Tibial artery (tissue), 4 donors: Measurements from ENCODE around the gene GLG1.
"Not testable (repeated sequence)": the region's sequence is repeated elsewhere in the genome, so short reads cannot be mapped to it uniquely, and the experiment has no call there.

ENCODE experiments used
- DNase-seq, 2 donors: peaks; one replicate each; pipeline ENCODE4 v3.0.0-alpha.2; 2019
- H3K27ac ChIP-seq, 2 donors: fragments of 200-600 bp; sonication (generic) in 1 of 2; 1 replicate in 1 of 2; 2 replicates in 1 of 2; pipeline ENCODE4 v1.5.1; 2018 to 2019; ENCODE audit warnings: mild to moderate bottlenecking in 1 of 2
- H3K27me3 ChIP-seq, 2 donors: fragments of 200-600 bp; sonication (generic) in 1 of 2; one replicate each; pipeline versions ENCODE4 v1.5.1 to v1.6.0; 2016 to 2019
- H3K36me3 ChIP-seq, 3 donors: fragments of 200-600 bp; sonication (generic) in 2 of 3; one replicate each; pipeline ENCODE4 v1.5.1; 2016 to 2019; ENCODE audit warnings: mild to moderate bottlenecking in 2 of 3
- H3K4me1 ChIP-seq, 4 donors: fragments of 200-600 bp; sonication (generic) in 2 of 4; 1 replicate in 3 of 4; 2 replicates in 1 of 4; pipeline ENCODE4 v1.5.1; 2016 to 2019
- H3K4me3 ChIP-seq, 2 donors: fragments of 200-600 bp; sonication (generic) in 1 of 2; 1 replicate in 1 of 2; 2 replicates in 1 of 2; pipeline ENCODE4 v1.5.1; 2018 to 2019; ENCODE audit warnings: mild to moderate bottlenecking in 2 of 2
- H3K9me3 ChIP-seq, 3 donors: fragments of 200-600 bp; sonication (generic) in 1 of 3; one replicate each; pipeline ENCODE4 v1.5.1; 2016 to 2019
- CTCF ChIP-seq, 2 experiments: fragments of 200-600 bp in 1 of 2; fragments of 450-650 bp in 1 of 2; IDR thresholded peaks; one replicate each; pipeline ENCODE4 v1.5.1; 2017 to 2019; ENCODE audit warnings: antibody characterized with exemption in 2 of 2, mild to moderate bottlenecking in 1 of 2, moderate library complexity in 1 of 2
- intact Hi-C: fragments of 100-400 bp; cut with DNase I; formaldehyde crosslinking; loops from one replicate; pipeline ENCODE4 v1.15.0; 2023; ENCODE audit warnings: low total_unique reads

Gene GLG1

DNA sequence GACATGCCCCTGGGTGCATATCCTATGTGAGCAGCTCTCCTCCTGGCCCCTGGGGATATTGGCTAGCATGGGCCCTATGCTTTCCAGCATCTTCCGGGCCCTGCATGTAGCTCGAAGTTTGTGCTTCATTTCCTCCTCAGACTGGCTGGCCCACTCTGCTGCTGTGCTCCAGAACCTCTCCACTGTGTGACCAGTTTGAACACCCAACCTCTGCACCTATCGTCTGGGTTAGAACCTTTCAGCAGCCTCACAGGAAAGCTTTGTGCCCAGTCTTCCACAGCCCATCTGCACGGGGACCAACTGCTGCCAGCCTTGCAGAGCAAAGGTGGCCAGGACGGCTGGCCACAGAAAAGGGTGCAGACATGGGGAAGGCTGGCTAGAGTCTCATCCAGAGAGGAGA is 175.4 kb downstream of the GLG1 start:
- Histone ChIP-seq H3K4me1 (no peaks in the 10 kb centered on the region), H3K9me3 (no peaks in the 10 kb centered on the region), H3K27me3 (no peaks in the 10 kb centered on the region), H3K36me3 (no peaks in the 10 kb centered on the region), H3K27ac (no peak overlapping the region), H3K4me3 (no peak overlapping the region)
- intact Hi-C loops, result loop anchor here (10.0 kb wide), 1 partner anchor 117 kb away; no protein-coding TSS in a partner anchor
- no peak for TF ChIP-seq CTCF (IDR thresholded peaks at IDR 0.05)
- DNase-seq, result no peak

DNA sequence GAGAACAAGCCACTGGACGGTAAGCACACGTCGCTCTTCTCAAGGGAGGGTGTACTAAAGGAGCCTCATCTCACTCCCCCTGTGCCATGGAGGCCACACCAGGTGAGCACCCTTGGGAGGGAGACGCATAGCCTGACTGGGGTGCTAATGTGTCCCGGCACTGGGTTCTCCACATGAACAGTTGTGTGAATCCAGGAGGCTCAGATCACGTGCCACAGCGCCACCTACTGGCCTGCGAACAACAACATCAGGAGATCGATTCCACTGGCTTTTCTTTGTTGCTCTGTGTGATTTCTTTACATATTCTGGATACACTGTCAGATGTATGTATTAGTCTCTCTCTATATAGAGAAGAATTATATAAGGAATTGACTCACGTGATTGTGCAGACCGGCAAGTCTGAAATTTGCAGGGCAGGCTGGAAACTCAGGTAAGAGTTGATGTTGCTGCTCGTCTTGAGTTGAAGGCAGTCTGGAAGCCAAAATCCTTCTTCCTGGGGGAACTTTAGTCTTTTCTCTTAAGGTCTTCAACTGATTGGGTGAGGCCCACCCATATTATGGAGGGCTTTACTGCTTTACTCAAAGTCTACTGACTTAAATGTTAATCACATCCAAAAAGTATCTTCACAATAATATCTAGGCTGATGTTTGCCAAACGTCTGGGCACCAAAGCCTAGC is 176.7 kb downstream of the GLG1 start:
- DNase-seq, result peak; percentile 62 to 75
- H3K9me3 ChIP-seq, H3K27ac ChIP-seq, H3K27me3 ChIP-seq, H3K4me1 ChIP-seq, H3K36me3 ChIP-seq, H3K4me3 ChIP-seq: not testable (repeated sequence)
- intact Hi-C loops, result loop anchor here (10.0 kb wide), 1 partner anchor 115 kb away; no protein-coding TSS in a partner anchor
- peak; percentile 67 to 83 for TF ChIP-seq CTCF (IDR thresholded peaks at IDR 0.05)

DNA sequence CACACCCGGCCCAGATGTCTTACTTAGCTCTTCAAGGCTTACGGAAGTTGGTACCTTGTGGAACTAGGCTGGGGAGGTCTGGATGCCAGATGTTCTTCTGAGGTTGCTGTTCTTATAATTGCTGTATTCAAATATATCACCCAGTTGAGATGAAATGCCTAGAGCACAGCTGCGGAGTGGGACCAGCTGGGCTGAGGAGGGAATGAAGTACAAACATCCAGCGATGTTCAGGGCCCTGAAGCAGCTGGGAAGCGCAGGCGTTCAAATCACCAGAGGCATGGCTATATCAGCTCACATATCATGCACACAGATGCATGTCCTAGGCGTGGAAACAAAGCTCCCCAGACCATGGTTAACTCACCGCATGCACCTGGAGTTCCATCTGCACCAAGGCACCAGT is 178.4 kb downstream of the GLG1 start:
- DNase-seq, H3K4me1 ChIP-seq, H3K4me3 ChIP-seq, H3K27ac ChIP-seq, H3K27me3 ChIP-seq, intact Hi-C loops, H3K9me3 ChIP-seq, H3K36me3 ChIP-seq: not testable (repeated sequence)

DNA sequence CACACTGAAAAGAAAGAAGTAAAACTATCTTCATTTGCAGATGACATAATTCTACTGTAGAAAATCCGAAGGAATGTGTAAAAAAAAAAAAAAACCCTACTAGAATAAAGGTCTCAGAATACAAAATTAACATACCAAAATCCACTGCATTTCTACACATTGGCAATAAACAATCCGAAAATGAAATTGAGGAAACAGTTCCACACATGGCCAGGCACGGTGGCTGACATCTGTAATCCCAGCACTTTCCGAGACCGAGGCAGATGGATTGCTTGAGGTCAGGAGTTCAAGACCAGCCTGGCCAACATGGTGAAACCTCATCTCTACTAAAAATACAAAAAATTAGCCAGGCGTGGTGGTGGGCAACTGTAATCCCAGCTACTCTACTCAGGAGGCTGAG is 181.2 kb downstream of the GLG1 start:
- H3K9me3 ChIP-seq, H3K27ac ChIP-seq, DNase-seq, H3K36me3 ChIP-seq, intact Hi-C loops, H3K4me1 ChIP-seq, H3K4me3 ChIP-seq, H3K27me3 ChIP-seq: not testable (repeated sequence)

DNA sequence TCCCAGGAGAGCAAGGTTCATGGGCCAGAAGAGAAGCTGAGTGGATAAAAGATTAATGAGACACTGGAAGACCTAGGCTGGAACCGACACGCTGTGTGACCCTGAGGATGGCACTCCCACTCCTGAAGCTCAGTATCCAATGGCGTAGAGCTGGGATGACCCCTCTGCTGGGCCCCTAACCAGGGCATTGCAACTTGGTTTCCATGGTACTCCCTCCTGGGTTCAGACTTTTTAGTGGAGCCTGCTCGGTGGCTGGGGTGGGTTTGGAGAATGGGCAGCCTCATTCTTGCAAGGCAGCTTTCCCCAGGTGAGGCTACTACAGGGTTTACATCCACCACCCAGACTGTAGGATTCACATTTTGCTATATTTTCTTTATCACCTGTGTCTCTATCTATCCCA is 183.2 kb downstream of the GLG1 start:
- DNase-seq, H3K9me3 ChIP-seq, H3K27ac ChIP-seq, H3K4me1 ChIP-seq, H3K27me3 ChIP-seq, H3K4me3 ChIP-seq, intact Hi-C loops, H3K36me3 ChIP-seq: not testable (repeated sequence)

- DNase-seq, H3K4me3 ChIP-seq: not testable (repeated sequence)
Measured at GRCh38 chr16:74422086-74422485, 184.8 kb downstream of the GLG1 start.

GRCh38 chr16:74421482-74421785 is 185.5 kb downstream of the GLG1 start:
- intact Hi-C loops, H3K4me1 ChIP-seq, H3K27me3 ChIP-seq, H3K4me3 ChIP-seq, H3K36me3 ChIP-seq, H3K9me3 ChIP-seq, DNase-seq, H3K27ac ChIP-seq: not testable (repeated sequence)

More at GRCh38 chr16:74422086-74422485, 184.8 kb downstream of the GLG1 start:
- H3K27ac ChIP-seq, H3K36me3 ChIP-seq, H3K9me3 ChIP-seq, H3K4me1 ChIP-seq, intact Hi-C loops, H3K27me3 ChIP-seq: not testable (repeated sequence)

GRCh38 chr16:74420612-74421481 is 186.1 kb downstream of the GLG1 start, which contains the start of gene CLEC18B:
Gene CLEC18B, minus strand, starts transcription at chr16:74421478. Its CDS starts 208 bp downstream, at chr16:74421270.
- H3K27ac ChIP-seq, H3K4me1 ChIP-seq, H3K4me3 ChIP-seq, DNase-seq, intact Hi-C loops, H3K27me3 ChIP-seq, H3K36me3 ChIP-seq, H3K9me3 ChIP-seq: not testable (repeated sequence)

- H3K9me3 ChIP-seq, H3K4me1 ChIP-seq, H3K27ac ChIP-seq, DNase-seq, H3K4me3 ChIP-seq, H3K36me3 ChIP-seq, H3K27me3 ChIP-seq, intact Hi-C loops: not testable (repeated sequence)
Measured at GRCh38 chr16:74419811-74420210, 187.1 kb downstream of the GLG1 start.

DNA sequence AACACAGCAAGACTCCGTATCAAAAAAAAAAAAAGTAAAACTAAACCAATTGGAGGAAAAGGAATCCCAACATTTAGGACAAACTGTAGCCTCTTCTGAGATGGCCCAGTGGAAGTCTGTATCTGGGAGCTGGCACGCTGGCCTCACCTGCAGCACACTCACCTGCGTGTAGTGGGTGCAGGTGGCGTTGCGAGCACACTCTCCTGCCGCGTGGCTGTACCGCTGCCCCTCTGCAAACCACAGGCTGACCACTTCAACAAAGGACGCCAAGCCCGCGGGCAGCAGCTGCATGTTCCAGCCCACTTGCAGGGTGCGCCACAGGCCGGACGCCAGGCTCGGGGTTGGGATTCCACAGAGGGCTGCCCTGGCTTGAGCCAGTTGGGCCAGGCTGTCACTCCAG is 189.0 kb downstream of the GLG1 start:
- H3K27ac ChIP-seq, H3K36me3 ChIP-seq, intact Hi-C loops, DNase-seq, H3K4me3 ChIP-seq, H3K9me3 ChIP-seq, H3K27me3 ChIP-seq, H3K4me1 ChIP-seq: not testable (repeated sequence)

- H3K27ac ChIP-seq, H3K4me1 ChIP-seq, intact Hi-C loops, H3K4me3 ChIP-seq, H3K36me3 ChIP-seq, H3K9me3 ChIP-seq, H3K27me3 ChIP-seq: not testable (repeated sequence)
- DNase-seq, result peak in 1 of 2 donors; percentile 57
Measured at GRCh38 chr16:74413920-74414319, 193.0 kb downstream of the GLG1 start.

- H3K9me3 ChIP-seq, H3K27me3 ChIP-seq, H3K36me3 ChIP-seq, H3K4me1 ChIP-seq, H3K27ac ChIP-seq, intact Hi-C loops, H3K4me3 ChIP-seq: not testable (repeated sequence)
- DNase-seq, result peak in 1 of 2 donors; percentile 59
Measured at GRCh38 chr16:74413485-74413884, 193.4 kb downstream of the GLG1 start.
